Activated T-cell treated with anti-CD3 and anti-CD28 coated beads for 1 hour (primary cell): ENCODE measurements around the gene CAMSAP1.
"Not testable (repeated sequence)": the region's sequence is repeated elsewhere in the genome, so short reads cannot be mapped to it uniquely, and the experiment has no call there.

ENCODE experiments used
- DNase-seq: peaks from one replicate; pipeline ENCODE4 v3.0.0-alpha.2; 2020; ENCODE audit warnings: low read depth

Gene CAMSAP1

DNA sequence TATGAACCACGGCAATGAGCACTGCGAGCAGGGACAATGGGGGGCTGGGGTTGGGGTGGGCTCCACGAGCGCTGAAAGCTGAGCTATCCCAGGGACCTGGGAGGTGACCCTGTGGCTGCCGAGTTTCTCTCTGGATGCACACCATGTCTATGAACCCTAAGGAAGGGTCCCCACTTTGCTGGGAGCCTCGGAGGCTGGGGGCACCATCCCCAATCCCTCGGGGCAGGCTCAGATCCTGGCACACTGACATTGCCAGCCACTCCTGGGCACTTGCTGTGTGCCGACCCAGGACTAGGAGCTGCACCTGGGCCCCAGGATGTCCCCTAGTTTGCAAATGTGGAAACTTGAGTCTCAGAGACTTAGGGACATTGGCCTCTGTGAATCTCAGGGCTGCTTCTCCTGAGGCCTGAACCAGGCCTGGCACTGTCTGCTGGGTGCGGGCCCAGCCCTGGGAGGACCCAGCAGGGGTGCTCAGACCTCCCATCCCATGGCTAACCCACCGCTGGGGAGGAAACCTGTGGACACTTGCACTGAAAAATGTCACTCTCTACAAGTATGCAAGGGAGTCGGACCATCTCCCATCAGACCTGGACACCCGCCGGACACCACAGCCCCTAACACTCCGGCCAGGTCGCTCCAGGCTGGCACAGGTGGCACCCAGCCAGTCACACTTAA lies 13.0 kb upstream of the CAMSAP1 start:
- no peak for DNase-seq

DNA sequence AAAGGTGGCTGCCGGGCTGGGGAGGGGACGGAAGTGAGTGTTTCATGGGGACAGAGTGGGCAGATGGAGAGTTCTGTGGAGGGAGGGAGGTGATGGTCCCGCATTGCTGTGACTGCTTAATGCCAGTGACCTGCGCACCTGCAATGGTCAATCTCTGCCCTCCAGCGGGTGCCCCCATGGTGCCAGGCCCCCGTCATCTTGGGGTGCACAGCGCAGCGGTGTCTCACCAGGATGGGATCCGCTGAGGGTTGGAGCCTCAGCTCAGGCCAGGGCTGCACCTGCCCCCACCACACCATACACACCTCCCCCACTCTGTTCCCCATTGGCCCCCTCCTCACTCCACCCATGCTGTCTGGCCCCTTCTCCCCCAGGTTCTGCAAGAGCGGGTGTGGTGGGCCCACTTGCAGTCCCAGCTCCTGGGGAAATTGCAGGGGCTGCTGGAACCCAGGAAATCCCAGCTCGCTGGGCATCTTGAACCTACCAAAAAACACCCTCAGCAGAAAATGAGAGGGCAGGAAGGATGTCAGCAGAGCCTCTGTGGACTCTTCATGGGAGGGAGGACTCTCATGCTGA lies 12.1 kb upstream of the CAMSAP1 start:
- DNase-seq, result no peak

DNA sequence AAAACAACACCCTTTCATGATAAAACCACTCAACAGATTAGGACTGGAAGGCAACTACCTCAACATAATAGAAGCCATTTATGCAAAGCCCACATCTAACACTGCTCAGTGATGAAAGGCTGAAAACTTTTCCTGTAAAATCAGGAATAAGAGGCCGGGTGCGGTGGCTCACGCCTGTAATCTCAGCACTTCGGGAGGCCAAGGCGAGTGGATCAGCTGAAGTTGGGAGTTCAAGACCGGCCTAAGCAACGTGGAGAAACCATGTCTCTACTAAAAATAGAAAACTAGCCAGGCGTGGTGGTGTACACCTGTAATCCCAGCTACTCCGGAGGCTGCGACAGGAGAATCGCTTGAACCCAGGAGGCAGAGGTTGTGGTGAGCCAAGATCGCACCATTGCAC lies 8.9 kb upstream of the CAMSAP1 start:
- DNase-seq, result not testable (repeated sequence)

DNA sequence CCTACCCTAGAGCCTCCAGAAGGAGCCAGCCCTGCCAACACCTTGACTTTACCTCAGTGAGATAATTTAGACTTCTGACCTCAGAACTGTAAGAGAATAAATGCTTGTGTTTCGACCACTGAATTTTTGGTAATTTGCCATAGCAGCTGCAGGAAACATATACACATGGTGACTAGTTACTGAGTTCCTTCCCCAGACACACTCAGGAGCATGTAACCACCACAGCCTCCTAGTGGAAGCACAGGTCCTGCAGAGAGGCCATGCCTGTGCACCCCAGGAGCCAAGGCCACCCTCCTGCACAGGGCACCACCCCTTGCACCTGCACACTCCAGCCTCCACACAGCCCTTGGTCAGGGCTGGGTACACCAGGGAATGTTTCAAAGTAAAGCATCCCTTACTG lies 7.6 kb upstream of the CAMSAP1 start:
- DNase-seq, result no peak

DNA sequence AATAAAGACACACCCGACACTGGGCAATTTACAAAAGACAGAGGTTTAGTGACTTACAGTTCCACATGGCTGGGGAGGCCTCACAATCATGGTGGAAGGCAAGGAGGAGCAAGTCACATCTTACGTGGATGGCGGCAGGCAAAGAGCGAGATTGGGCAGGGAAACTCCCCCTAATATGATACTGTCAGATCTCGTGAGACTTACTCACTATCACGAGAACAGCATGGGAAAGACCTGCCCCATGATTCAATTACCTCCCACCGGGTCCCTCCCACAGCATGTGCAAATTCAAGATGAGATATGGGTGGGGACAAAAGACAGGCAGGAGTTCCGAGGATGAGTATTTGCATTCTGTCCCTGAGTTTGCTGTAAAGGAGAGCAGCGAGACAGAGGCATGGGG lies 3.9 kb upstream of the CAMSAP1 start:
- DNase-seq, result not testable (repeated sequence)

DNA sequence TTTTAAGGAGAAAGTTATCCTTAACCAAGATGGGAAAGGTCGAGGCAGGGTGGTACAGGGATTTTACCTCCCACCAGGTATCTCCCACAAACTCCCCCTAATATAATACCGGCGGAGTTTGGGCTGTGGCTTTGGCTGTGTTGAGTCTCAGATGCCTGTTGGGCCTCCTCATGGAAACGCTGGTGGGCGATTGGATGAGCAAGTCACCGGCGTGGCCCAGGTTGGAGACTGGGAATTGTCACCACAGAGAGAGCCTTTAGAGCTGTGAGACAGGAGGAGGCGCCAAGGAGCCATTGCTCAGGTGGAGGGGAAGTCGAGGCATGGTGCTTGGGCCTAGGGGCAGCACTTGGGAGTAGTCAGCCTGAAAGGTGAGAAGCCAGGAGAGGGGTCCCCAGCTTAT lies 3.4 kb upstream of the CAMSAP1 start:
- DNase-seq, result no peak

DNA sequence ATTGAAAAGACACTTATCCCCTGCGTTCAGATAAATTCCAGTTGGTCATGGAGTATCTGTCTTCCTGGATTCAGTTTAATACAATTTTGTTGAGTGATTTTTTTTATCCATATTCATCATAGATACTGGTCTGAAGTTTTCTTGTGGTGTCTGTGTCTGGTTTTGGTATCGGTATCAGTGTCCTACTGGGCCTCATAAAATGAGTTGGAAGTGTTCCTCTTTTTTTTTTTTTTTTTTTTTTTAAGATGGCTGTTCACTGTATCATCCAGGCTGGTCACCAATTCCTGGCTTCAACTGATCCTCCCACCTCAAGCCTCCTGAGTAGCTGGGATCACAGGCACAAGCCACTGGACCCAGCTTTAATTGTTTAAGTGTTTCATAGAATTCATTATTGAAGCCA lies 2.9 kb upstream of the CAMSAP1 start:
- no peak for DNase-seq

DNA sequence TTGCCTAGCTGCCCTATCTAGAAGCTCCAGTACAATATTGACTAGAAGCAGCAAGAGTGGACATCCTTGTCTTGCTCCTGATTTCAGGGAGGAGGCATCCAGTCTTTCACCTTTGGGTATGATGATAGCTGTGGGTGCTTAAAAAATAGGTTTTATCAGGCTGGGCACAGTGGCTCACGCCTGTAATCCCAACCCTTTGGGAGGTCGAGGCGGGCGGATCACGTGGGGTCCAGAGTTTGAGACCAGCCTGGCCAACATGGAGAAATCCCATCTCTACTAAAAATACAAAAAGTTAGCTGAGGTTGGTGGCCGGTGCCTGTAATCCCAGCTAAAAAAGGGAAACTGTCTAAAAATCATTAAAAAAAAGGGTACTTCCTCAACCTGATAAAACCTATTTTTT lies 2.0 kb upstream of the CAMSAP1 start:
- no peak for DNase-seq

DNA sequence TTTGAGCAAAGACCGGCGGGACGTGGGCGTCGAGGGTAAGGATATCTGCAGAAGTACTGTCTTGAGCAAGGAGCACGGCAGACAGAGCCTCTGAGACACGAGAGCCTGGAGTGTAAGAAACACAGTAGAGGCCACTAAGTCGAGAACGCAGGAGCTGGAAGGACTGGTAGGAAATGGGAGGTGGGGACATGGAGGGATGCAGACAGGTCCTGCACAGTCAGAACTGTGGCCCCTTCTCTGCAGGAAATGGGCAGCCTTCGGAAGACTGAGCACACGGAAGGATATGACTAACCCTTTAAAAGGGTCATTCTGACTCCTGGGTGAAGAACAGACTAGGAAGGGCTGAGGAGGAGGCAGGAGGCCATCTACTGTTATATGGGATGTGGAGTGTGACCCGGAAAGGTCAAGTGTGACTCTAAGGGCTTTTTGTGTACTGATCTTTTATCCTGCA lies 1.4 kb upstream of the CAMSAP1 start:
- DNase-seq, result no peak

DNA sequence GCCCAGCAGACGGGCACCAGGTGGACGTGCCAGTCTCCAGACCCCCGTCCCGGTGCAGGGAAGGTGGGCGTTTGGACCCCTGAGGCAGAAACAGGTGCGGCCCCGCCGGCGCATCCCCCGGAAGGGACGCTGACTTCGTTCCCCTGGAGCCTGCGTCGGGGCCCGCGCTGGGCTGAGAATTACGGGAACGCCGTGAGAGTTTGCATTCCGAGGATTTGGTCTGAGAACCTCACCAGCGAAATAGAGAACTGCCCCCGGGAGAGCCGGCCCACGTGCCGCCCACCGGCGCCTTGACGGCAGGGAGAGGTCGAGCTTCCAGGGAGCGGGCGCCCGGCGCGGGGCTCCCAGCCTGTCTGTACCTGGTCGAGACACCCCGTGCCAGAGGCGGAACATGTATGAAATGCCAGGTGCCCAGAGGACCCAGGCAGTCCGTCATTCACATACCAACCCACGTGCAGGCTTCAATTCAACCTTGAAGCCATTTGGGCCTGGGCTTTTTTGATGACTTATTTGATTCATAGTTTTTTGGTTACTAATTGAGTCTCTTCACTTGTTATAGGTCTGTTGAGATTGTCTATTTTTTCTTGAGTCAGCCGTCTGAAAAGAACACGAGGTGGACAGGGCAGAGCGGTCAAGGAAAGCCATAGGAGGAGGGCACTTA lies 877 bp upstream of the CAMSAP1 start:
- DNase-seq, result no peak

DNA sequence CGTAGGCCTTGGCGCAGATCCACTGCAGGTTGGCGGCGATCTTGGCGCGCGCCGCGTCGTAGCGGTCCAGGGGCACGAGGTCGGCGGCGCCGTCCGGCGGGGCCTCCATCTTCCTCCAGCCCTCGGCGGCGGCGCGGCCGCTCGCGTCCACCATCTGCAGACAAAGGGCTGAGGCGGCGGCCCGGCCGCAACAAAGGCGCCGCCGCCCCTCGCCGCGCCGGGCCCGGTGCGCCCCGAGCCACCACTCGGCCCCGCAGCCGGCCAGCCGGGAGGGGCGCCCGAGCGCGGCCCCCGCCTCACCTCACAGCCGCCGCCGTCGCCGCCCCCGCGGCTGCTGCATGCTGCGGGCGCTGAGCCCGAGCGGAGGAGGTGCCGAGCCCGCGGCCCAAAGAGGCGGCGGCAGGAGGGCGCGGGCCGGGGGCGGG lies 328 bp downstream of the CAMSAP1 start:
- no peak for DNase-seq

DNA sequence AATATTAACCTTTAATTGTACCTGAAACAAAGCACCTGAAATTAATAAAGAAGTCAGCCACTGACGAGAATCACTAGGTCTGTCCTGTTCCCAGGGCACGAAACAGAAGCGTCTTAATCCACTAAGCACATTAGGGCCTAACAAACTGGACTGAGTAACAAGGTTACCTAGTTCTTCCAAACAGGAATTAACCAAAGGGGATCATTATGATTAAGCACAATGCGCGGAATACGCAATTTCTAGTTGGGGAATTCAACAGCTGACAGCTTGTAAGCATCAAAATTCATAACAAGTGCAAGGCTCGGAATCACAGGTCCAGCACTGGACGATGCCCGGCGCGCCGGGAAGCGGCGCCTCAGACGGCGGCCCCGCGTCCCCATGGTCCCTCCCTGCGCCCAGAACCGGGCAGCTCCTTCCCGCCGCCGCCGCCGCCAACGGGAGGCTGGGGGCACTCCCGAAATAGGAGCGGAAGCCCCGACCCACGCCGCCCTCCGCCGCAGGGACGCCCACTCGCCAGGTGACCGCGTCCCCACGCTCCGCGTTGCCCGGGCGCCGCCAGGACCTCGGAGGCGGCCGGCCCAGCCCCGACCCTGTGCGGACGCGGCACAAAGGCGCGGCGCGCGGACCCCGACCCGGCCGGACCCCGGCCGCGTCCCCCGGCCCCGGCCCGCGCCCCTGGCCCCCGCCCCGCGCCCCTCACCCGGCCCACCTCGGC lies 898 bp downstream of the CAMSAP1 start:
- no peak for DNase-seq

DNA sequence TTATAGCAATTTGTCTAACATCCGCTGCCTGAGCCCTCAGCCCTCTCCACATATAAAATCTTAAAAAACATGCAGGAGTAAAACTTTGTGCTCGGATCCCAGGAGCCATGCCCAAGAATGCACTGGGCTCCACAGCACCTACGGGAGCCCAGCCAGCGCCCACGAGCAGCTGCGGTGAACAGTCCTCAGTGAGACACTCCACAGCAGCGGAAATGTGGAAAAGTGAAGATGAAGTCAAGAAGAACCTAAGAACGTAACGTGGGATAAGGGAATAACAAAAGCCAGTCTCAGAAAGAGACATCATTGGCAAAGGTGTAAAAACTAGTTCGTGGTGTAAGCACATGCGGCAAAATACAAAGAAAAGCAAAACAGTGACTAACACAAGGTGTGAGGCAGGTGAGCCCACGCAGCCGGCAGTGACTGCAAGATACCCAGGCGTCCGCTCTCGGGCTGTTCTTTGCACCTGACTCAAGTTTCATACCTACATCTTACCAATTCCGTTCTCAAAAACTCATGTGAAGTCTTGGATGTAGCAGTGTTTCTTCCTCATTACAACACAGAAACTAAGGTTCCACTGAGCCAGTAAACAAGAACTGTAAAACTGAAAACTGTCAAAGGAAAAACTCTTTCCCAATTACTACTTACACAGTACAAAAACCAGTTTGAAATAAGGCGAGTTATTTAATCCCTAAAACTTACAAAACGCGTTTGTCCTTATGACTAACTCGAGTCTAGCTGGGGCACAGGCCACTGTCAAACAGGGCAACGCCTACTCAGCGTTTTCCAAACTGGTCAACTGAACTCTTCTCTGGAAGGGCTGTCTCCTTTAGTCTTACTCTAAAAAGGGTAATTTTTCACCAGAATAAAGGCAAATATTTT lies 1.7 kb downstream of the CAMSAP1 start:
- DNase-seq, result no peak

DNA sequence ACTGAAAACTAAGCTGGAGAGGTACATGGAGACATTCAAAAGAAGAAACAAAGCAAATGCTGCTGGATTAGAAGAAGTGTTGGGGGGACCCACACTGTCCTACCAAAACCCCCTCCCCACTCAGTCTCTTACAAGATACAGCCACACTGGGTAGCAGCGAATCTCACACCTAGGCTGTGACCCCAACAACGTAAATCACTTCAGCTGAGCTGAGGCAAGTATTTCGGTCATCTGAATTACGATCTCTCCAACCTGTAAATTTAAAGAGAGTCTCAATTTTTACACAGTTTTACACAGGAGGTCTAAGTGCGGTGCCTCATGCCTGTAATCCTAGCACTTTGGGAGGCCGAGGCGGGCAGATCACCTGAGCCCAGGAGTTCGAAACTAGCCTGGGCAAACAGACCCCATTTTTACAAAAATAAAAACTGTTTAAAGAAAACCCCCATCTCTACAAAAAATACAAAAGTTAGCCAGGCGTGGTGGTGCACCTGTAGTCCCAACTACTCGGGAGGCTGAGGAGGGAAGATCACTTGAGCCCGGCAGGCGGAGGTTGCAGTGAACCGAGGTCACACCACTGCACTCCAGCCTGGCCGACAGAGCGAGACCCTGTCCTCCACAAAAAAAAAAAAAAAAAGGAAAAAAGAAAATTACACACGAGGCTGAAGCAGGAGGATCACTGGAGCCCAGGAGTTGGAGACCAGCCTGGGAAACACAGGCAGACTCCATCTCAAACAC lies 3.4 kb downstream of the CAMSAP1 start:
- no peak for DNase-seq

DNA sequence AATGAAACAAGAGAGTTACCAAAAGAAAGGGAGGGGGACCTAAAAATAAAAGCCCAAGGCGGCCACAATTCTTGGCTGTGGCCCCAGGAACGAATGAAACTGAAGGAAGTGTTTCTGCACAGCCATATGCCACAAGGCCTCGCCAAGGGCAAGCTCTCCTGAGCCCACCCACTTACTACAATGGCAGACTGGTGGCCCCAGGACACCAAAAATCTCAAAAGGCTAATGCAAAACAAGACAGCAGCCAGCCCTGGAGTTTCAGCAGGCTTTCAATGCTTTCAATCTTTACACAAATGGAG lies 4.0 kb downstream of the CAMSAP1 start:
- DNase-seq, result no peak

DNA sequence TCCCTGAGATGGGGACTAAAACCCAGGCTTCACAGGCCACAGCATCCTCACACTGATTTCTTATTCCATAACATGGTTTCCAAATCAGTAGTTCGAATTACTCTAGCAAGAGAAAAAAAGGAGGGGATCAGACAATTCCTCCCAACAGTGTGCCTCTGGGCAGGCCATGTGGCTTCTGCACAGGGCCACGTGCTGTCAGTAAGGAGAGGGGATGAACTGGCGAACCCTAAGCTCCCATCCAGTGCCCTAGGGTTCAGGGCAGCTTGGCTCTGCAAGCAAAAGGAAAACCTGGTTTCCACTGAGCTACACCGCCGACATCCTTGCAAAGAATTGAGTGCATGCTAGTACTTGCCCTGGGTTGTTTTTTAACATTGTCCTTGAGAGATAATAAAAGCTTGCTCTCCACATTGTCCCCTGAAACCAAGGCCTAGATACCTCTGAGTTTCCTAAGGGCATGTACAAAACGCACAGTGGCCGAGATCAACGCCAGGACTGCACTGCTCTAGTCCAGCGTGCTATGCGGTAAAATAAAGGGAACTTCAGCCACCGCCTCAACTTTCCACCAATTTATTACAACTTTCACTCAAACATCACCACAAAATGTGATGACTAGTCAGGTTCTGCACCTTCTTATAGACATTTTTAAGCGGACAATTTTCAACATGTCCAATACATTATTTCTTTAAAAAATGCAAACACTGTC lies 4.5 kb downstream of the CAMSAP1 start:
- DNase-seq, result no peak

DNA sequence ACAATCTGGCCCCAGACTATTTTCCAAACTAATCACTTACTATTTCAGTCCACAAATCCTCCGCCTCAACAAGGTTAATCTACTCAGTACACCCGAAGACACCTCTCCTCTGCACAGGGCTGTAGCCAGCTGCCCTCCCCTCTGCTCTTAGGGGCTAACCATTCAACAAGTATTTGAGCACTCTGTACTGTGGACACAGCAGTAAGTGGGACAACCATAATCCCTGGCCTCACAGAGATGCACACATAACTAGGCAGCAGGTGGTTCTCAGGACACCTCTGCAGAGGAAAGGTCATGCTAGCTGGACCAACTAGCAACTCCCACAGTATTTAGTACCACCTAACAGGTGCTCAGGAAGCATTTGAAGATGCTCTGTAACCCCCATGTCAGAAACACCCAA lies 5.5 kb downstream of the CAMSAP1 start:
- DNase-seq, result no peak

DNA sequence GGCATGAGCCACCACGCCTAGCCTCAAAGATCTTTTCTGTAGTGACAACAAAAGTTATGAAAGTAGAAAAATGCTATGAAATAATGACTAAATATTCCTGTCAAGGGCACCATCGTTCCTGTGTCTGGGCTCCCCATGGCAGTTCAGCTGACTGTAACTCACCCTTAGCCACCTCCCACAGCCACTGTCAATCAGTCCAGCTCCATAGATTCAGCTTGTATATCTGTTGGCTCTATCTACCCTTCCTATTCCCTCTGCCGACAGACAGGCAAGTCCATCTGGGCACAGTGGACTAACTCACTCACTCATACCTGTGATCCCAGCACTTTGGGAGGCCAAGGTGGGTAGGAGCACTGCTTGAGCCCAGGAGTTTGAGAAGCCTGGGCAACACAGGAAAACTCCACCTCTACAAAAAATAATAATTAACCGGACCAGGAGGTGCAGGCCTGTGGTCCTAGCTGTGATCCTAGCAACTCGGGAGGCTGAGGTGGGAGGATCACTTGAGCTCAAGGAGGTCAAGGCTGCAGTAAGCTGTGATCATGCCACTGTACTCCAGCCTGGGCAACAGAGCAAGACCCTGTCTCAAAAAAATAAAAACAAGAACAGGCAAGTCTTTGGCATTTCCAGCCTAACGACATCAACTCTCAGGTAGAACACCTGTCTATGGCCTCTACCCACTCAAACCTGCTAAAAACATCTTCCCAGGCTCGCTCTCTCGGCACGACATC lies 6.2 kb downstream of the CAMSAP1 start:
- DNase-seq, result no peak

DNA sequence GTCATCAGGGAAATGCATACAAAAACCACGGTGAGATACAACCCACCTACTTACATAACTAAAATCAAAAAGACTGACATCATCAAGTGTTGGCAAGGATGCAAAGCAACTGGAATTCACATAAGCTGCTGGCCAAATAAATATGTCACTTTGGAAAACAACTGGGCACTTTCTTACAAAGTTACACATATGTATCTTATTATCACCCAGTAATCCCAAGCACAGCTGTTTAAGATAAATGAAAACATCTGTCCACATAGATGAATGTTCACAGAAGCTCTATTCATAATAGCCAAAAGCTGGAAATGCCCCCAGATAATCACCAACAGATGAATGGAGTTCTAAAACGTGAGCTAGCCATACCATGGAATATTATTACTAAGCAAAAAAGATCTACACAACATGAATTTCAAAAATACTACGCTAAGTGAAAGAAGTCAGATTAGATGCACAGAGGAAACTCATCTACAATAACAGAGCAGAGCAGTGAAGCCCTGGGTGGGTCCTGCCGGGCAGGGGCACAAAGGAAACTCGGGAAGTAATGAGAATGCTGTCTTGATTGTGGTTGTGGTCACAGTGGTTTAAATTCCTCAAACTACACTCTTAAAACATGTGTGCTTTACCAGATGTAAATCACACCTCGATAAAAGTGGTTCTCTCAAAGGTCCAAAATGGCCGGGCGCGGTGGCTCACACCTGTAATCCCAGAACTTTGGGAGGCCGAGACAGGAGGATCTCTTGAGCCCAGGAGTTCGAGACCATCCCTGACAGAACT lies 8.5 kb downstream of the CAMSAP1 start:
- no peak for DNase-seq
